ENCODE measurements around the gene BTBD17.

The BTBD17 gene

DNA sequence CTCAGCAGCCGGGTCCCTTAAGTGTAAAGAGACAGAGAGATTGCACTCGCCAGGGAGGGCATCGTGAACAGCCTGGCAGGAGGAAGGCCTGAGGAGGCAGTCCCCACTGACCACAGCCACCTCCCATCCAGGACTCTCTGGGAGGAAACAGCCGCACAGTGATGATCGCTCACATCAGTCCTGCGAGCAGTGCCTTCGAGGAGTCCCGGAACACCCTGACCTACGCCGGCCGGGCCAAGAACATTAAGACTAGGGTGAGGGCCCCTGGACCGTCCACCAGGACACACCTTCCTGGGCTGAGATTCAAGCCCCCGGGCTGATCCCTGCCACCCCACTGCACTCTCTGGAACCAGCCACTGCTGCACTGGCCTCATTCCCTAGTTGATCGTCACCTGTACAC is 14.0 kb downstream of the BTBD17 start:
- in situ Hi-C loops (cut with HindIII; ENCODE audit: low sequenced_read_pairs): loop anchor here (5.0 kb wide), 2 partner anchors 45 to 90 kb away; no protein-coding TSS in a partner anchor
- DNase-seq (ENCODE audit: low read depth): no peak
- TF ChIP-seq, protein P1, sequence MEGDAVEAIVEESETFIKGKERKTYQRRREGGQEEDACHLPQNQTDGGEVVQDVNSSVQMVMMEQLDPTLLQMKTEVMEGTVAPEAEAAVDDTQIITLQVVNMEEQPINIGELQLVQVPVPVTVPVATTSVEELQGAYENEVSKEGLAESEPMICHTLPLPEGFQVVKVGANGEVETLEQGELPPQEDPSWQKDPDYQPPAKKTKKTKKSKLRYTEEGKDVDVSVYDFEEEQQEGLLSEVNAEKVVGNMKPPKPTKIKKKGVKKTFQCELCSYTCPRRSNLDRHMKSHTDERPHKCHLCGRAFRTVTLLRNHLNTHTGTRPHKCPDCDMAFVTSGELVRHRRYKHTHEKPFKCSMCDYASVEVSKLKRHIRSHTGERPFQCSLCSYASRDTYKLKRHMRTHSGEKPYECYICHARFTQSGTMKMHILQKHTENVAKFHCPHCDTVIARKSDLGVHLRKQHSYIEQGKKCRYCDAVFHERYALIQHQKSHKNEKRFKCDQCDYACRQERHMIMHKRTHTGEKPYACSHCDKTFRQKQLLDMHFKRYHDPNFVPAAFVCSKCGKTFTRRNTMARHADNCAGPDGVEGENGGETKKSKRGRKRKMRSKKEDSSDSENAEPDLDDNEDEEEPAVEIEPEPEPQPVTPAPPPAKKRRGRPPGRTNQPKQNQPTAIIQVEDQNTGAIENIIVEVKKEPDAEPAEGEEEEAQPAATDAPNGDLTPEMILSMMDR (IDR thresholded peaks at IDR 0.05; ENCODE audit: low read depth, low read length, missing control alignments): no peak
- H3K4me3 ChIP-seq (ENCODE audit: low read depth, low read length): no peak overlapping the region

DNA sequence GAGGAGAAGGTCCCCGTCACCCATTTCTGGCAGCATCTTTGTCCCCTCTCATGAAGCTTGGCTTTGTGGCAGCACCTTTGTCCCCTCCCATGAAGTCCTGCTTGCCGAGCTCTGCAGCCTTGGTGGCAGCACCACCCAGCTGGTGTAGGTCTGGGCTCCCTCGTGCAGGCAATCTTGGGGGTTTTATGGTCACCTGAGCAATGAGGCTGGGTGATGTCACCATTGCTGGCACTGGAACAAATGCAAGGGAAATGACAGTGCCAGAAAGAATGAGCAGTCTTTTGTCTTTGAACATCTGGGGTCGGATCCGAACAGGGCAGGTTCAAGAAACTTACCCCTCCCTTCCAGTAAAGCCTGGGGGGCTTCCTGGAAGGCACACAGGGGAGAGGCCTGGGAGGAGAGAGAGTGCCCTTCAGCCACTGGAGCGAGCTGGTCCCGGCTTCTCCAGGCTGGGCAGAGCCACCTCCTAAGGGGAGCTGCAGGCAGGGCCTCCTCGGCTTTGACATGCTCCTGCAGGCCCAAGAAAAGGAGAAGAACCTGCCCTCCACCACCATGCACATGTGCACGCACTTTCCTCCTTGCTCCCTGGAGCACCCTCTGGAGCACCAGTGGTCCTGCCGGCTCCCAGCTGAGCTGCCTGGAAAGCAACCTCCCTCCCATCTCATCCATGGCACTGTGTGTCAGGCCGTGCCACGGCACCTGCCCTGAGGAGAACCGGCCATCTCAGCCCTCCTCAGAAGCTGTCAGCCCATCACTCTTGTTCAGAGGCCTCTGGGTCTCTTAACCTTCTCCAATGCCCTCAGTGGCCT is 16.0 kb downstream of the BTBD17 start:
- in situ Hi-C loops (cut with HindIII; ENCODE audit: low sequenced_read_pairs): loop anchor here (5.0 kb wide), 2 partner anchors 43 to 92 kb away; no protein-coding TSS in a partner anchor
- TF ChIP-seq, protein P1 (IDR thresholded peaks at IDR 0.05; ENCODE audit: low read depth, low read length, missing control alignments): no peak
- H3K4me3 ChIP-seq (ENCODE audit: low read depth, low read length): no peak overlapping the region
- no peak for DNase-seq (ENCODE audit: low read depth)

DNA sequence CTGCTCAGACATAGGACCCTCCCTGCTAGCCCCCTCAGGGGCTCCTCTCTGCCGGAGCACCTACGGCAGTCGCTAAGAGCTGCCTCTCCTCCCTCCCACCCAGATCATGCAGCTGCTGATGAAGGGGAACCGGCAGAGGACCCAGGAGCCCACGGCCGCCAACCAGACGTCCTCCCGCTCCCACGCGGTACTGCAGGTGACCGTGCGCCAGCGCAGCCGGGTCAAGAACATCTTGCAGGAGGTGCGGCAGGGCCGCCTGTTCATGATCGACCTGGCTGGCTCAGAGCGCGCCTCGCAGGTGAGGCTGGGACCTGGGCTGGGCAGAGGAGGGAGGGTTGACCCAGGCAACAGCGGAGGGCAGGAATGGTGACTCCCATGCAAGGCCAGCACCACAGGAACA is 17.0 kb downstream of the BTBD17 start:
- in situ Hi-C loops (cut with HindIII; ENCODE audit: low sequenced_read_pairs): loop anchor here (5.0 kb wide), 2 partner anchors 42 to 93 kb away; no protein-coding TSS in a partner anchor
- no peak for DNase-seq (ENCODE audit: low read depth)
- H3K4me3 ChIP-seq (ENCODE audit: low read depth, low read length): no peak overlapping the region
- TF ChIP-seq, protein P1 (IDR thresholded peaks at IDR 0.05; ENCODE audit: low read depth, low read length, missing control alignments): no peak

DNA sequence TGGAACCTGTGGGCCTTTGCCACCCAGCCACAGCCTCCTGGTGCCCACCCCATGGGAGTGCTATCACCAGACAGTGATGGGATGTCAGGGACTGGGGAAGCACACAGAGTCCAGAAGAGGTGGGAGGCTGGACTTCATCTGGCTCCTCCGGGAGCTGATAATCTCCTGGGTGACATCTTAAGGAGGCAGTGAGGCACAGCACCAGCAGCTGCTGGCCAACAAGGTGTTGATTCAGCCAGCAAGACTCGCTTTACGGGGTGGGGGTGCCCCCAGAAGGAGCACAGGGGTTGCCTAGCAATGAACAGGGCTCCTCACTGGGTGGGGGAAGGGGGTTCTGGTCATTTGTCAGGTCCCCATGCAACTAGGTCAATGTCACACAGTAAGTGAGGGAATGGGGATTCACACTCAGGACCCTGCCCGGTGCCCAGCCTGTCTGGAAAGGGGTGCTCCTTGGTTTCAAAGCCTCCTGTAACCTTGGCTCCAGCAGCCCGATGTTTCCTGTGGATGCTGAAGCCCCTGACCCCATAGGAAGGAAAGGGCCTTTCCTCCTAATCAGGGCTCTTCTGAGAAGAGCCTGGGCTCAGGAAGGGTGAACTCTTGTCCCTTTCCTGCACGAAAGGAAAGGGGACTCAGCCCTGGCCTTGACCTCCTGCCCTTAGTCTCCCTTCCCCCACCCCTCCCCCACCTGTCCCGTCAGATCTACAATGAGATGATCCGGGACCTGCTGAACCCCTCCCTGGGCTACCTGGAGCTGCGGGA is 18.0 kb downstream of the BTBD17 start:
- TF ChIP-seq, protein P1 (IDR thresholded peaks at IDR 0.05; ENCODE audit: low read depth, low read length, missing control alignments): no peak
- no peak overlapping the region for H3K4me3 ChIP-seq (ENCODE audit: low read depth, low read length)
- in situ Hi-C loops (cut with HindIII; ENCODE audit: low sequenced_read_pairs): no loop called here
- no peak for DNase-seq (ENCODE audit: low read depth)

DNA sequence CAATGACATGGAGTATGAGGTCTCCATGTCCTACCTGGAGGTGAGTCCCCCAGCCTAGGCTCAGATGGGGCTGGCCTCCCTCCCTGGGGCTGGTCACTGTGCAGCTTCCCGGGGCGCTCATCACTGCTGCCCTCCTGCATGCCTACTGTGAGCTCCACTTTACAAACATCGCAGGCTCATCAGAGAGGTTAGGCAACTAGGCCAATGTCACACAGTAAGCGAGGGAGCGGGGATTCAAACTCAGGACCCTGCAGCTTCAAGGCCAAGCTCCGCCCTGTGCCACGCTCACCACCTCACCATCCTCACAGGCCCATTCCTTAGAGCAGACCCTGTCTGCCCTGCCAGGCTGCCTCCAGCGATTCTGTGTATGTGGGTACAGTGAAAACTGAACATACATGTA is 18.5 kb downstream of the BTBD17 start:
- TF ChIP-seq, protein P1 (IDR thresholded peaks at IDR 0.05; ENCODE audit: low read depth, low read length, missing control alignments): no peak
- no peak overlapping the region for H3K4me3 ChIP-seq (ENCODE audit: low read depth, low read length)
- no peak for DNase-seq (ENCODE audit: low read depth)
- in situ Hi-C loops (cut with HindIII; ENCODE audit: low sequenced_read_pairs): no loop called here

DNA sequence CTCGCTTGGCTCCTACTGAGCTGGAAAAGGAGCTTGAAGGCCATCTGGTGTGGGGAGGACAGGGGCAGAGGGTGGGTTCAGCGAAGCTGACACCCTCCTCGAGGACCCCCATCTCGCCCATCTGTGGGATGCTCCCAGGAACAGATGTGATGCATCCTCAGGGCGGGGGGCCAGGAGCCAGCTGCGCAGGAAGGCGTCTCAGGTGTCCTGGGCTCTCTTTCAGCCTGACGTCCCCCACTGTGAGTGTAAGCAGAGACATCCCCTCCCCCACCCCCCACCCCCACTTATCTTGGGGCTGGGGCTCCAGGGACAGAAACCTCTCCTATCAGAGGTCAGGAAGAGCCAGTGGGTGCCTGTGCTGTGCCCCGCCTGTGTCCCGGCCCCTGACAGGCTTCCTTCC is 19.4 kb downstream of the BTBD17 start:
- TF ChIP-seq, protein P1 (IDR thresholded peaks at IDR 0.05; ENCODE audit: low read depth, low read length, missing control alignments): no peak
- DNase-seq (ENCODE audit: low read depth): no peak
- in situ Hi-C loops (cut with HindIII; ENCODE audit: low sequenced_read_pairs): no loop called here
- no peak overlapping the region for H3K4me3 ChIP-seq (ENCODE audit: low read depth, low read length)
